Ovary (tissue), 9 donors: ENCODE data around the gene KIAA1671. TPM values are rescaled to one million over a fixed set of nuclear protein-coding genes. Genes with fewer than 3 reads are reported as not detected.

ENCODE experiments used
- DNase-seq, 5 donors: peaks; one replicate each; pipeline ENCODE4 v3.0.0-alpha.2; 2019 to 2020
- H3K27ac ChIP-seq, 2 donors: fragments of 200-600 bp; one replicate each; pipeline versions ENCODE4 v1.5.1 to v1.8.0; 2019 to 2022
- H3K27me3 ChIP-seq: fragments of 200-600 bp; one replicate; pipeline ENCODE4 v1.8.0; 2022
- H3K36me3 ChIP-seq: fragments of 200-600 bp; sonication (generic); one replicate; pipeline ENCODE4 v1.5.1; 2019
- H3K4me1 ChIP-seq: one replicate; pipeline ENCODE4 v1.8.1; 2013; ENCODE audit warnings: mild to moderate bottlenecking, moderate library complexity; ENCODE audit not compliant: insufficient read depth
- H3K4me3 ChIP-seq: fragments of 200-600 bp; sonication (generic); one replicate; pipeline ENCODE4 v1.5.1; 2017
- H3K9me3 ChIP-seq, 2 donors: fragments of 200-600 bp in 1 of 2; sonication (generic) in 1 of 2; one replicate each; pipeline versions ENCODE4 v1.5.1 to v1.8.1; 2013 to 2019; ENCODE audit warnings: mild to moderate bottlenecking in 1 of 2, moderate library complexity in 1 of 2
- CTCF ChIP-seq, 3 donors: fragments of 450-650 bp in 2 of 3; fragments of 200-600 bp in 1 of 3; IDR thresholded peaks; one replicate each; pipeline versions ENCODE4 v1.5.1 to v1.8.0; 2016 to 2022; ENCODE audit warnings: antibody characterized with exemption in 3 of 3, mild to moderate bottlenecking in 1 of 3
- EP300 ChIP-seq: sonication (generic); formaldehyde crosslinking; IDR thresholded peaks from one replicate; pipeline ENCODE4 v1.6.1; 2017; ENCODE audit warnings: antibody characterized with exemption
- POLR2A ChIP-seq: fragments of 450-650 bp; IDR thresholded peaks from one replicate; pipeline ENCODE4 v1.6.1; 2017; ENCODE audit warnings: antibody characterized with exemption, mild to moderate bottlenecking, moderate library complexity
- WGBS, 3 donors: extraction: QIAGEN DNeasy Blood & Tissue Kit in 1 of 3; methylation state at CpG; one replicate each; pipeline versions ENCODE4 v1.1.5 to v1.1.7; 2013 to 2017; 5-methylcytosine and 5-hydroxymethylcytosine counted together
- intact Hi-C, 4 donors: fragments of 100-400 bp; cut with DNase I; formaldehyde crosslinking; loops; one replicate each; pipeline versions ENCODE4 v1.11.0 to v1.15.1; 2022 to 2023
- polyA plus RNA-seq, 2 donors: library from polyadenylated mRNA; stranded (reverse); fragments of 200-250 nt in 1 of 2; fragments of 350-450 nt in 1 of 2; fragmentation: Illumina TruSeq in 1 of 2; extraction: RNeasy Lipid Tissue Mini Kit (QIAGEN cat#74804) in 1 of 2; gene quantifications; one replicate each; pipeline ENCODE4 v1.2.3, GENCODE V29; 2013 to 2014
- total RNA-seq, 7 donors: library from RNA; depleted of rRNA in 2 of 7; stranded (reverse); fragments of >200 nt in 2 of 7; fragmentation: NEBNext Ultra II Directional in 3 of 7; extraction: Animal tissue kit (Norgen Biotek cat#: 25700) in 3 of 7; gene quantifications; one replicate each; pipeline versions ENCODE4 v1.1.0 to v1.2.4, GENCODE V29; 2016 to 2023
- donor health status: DM: no; HTN: no; CAD: no; lungs with moderate emphysema.
- donor health status: DM: no; HTN: no; CAD: no.
- donor health status: Bipolar disorder and iron deficiency.
- donor health status: DM: yes; HTN: yes; CAD: no.
- donor health status: DM: no; HTN: no; CAD: no.
- donor health status: DM: yes; HTN: yes; CAD: no.

KIAA1671 gene
- total and polyA plus RNA-seq, 9 donors, result 9.8 to 27.9 (median 24.5) TPM

GRCh38 chr22:24942301-24942700 lies 10.2 kb upstream of the KIAA1671 start:
- 85 to 88% (median 88%) methylated on average over 3 of the region's 3 CpGs for WGBS, 3 donors
- Histone ChIP-seq H3K9me3 (no peaks in the 10 kb centered on the region), H3K27ac (no peak overlapping the region), H3K4me3 (no peak overlapping the region), H3K4me1 (no peaks in the 10 kb centered on the region), H3K36me3 (no peaks in the 10 kb centered on the region), H3K27me3 (no peaks in the 10 kb centered on the region)
- no peak for DNase-seq
- intact Hi-C loops, result no loop called here
- no peak for TF ChIP-seq CTCF (IDR thresholded peaks at IDR 0.05)
- TF ChIP-seq EP300, result no peak

DNA sequence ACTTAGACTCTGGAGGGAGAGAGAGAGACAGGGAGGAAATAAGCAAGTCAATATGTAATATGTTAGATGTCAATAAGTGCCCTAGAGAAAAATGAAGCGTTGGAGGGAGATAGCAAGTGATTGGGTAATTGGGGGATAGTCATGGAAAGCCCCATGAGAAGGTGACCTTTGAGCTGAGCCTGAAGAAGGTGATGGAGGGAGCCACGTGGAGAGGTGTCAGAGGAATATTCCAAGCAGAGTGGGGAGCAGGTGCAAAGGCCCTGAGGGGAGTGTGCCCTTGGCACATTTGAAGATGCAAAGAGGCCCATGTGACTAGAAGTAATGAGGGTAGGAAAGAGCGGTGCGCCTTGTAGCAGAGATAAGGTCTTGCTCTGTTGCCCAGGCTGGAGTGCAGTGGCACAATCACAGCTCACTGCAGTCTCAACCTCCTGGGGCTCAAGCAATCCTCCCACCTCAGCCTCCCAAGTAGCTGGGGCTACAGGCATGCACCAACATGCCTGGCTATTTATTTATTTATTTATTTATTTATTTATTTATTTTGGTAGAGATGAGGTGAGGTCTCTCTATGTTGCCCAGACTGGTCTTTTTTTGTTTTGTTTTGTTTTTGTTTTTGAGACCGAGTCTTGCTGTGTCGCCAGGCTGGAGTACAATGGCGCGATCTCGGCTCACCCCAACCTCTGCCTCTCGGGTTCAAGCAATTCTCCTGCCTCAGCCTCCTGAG lies 8.1 kb upstream of the KIAA1671 start:
- Histone ChIP-seq H3K36me3 (no peaks in the 10 kb centered on the region), H3K4me1 (no peaks in the 10 kb centered on the region), H3K9me3 (no peaks in the 10 kb centered on the region), H3K27me3 (no peaks in the 10 kb centered on the region), H3K27ac (no peak overlapping the region), H3K4me3 (no peak overlapping the region)
- TF ChIP-seq CTCF (IDR thresholded peaks at IDR 0.05) (no peak), EP300 (no peak), POLR2A (no peak)
- WGBS, 3 donors, result 86 to 92% (median 89%) methylated on average over 10 of the region's 10 CpGs
- intact Hi-C loops, result no loop called here
- no peak for DNase-seq

DNA sequence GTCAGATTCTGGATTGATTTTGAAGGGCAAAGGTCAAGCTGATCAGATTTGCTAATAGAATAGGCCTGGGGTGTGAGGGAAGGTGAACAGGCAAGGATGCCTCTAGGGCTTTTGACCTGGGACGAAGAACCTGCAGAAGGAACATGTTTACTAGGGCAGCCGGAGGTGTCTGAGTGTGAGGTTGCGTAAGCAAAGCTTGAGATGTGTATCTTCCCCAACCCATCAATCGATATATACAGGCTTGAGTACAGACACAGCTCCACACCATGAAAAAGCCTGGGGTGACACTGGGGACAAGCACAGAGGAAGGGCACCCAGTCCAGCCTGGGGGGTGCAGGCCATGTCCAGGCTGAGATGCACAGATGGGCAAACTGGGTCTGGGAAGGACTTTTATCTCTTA lies 7.1 kb upstream of the KIAA1671 start:
- 90 to 95% (median 93%) methylated on average over 4 of the region's 4 CpGs for WGBS, 3 donors
- Histone ChIP-seq H3K36me3 (no peaks in the 10 kb centered on the region), H3K27ac (no peak overlapping the region), H3K4me1 (no peaks in the 10 kb centered on the region), H3K4me3 (no peak overlapping the region), H3K27me3 (no peaks in the 10 kb centered on the region), H3K9me3 (no peaks in the 10 kb centered on the region)
- intact Hi-C loops, result no loop called here
- TF ChIP-seq EP300, result no peak
- no peak for TF ChIP-seq POLR2A
- TF ChIP-seq CTCF (IDR thresholded peaks at IDR 0.05), result no peak
- DNase-seq, result no peak

DNA sequence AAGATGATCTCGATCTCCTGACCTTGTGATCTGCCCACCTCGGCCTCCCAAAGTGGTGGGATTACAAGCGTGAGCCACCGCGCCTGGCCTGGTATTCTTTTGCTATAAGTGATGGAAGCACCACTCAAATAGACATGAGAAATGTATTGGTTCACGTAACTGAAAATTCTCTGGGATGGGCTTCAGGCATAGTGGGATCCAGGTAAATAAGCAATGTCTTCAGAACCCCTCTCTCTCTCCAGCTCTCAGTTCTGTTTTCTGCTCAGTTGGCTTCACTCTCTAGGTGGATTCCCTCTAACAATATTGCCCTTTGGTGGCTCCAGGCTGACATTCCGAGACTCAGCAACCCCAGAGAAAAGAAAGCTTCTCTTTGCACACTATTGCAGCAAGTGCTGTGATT lies 5.1 kb upstream of the KIAA1671 start:
- Histone ChIP-seq H3K36me3 (no peaks in the 10 kb centered on the region), H3K27me3 (no peaks in the 10 kb centered on the region), H3K27ac (no peak overlapping the region), H3K4me1 (no peaks in the 10 kb centered on the region), H3K9me3 (no peaks in the 10 kb centered on the region), H3K4me3 (no peak overlapping the region)
- TF ChIP-seq EP300, result no peak
- no peak for TF ChIP-seq POLR2A
- no peak for TF ChIP-seq CTCF (IDR thresholded peaks at IDR 0.05)
- intact Hi-C loops, result no loop called here
- no peak for DNase-seq
- whole genome bisulfite sequencing, 3 donors, result 83 to 92% (median 86%) methylated on average over 7 of the region's 7 CpGs
